Neural cell (in vitro differentiated cells): Measurements from ENCODE around the gene OR51S1.

Experiments
- EP300 ChIP-seq: fragments of 450-650 bp; conservative IDR thresholded peaks from 2 replicates; pipeline ENCODE4 v1.6.1; 2014; ENCODE audit warnings: antibody characterized with exemption, mild to moderate bottlenecking, moderate library complexity; ENCODE audit not compliant: poor library complexity, severe bottlenecking
- POLR2AphosphoS5 ChIP-seq: IDR thresholded peaks from 2 replicates; pipeline ENCODE4 v1.6.1; 2012
- RAD21 ChIP-seq: fragments of 450-650 bp; conservative IDR thresholded peaks from 2 replicates; pipeline ENCODE4 v1.6.1; 2014; ENCODE audit warnings: antibody characterized with exemption, mild to moderate bottlenecking, moderate library complexity
- TF ChIP-seq, protein P1 (sequence below): fragments of 450-650 bp; IDR thresholded peaks from 2 replicates; pipeline ENCODE4 v1.5.1; 2014; ENCODE audit warnings: antibody characterized with exemption, mild to moderate bottlenecking, moderate library complexity; ENCODE audit not compliant: poor library complexity, severe bottlenecking

DNA sequence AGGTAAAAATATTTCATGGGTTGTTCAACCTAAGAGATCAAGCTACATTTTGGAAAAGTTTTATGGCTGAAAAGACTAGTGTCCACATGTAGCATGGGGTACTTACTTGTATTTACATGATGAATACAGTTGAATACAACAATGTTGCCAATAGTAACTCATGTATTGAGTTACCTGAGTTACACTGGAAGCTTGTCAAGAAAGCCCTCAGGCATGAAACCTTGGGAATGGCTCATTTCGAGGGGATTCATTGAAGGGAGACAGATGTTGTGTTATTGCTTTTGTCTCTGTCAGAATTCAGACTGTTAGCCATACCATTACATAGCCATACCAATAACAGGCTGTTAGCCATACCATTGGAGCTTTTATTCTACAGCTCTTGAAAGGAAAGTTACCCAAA lies 18.7 kb downstream of the OR51S1 start:
- TF ChIP-seq POLR2AphosphoS5 (no peak), RAD21 (no peak), EP300 (no peak)
- TF ChIP-seq, protein P1, sequence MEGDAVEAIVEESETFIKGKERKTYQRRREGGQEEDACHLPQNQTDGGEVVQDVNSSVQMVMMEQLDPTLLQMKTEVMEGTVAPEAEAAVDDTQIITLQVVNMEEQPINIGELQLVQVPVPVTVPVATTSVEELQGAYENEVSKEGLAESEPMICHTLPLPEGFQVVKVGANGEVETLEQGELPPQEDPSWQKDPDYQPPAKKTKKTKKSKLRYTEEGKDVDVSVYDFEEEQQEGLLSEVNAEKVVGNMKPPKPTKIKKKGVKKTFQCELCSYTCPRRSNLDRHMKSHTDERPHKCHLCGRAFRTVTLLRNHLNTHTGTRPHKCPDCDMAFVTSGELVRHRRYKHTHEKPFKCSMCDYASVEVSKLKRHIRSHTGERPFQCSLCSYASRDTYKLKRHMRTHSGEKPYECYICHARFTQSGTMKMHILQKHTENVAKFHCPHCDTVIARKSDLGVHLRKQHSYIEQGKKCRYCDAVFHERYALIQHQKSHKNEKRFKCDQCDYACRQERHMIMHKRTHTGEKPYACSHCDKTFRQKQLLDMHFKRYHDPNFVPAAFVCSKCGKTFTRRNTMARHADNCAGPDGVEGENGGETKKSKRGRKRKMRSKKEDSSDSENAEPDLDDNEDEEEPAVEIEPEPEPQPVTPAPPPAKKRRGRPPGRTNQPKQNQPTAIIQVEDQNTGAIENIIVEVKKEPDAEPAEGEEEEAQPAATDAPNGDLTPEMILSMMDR = no peak
